Stimulated activated naive CD8-positive, alpha-beta T cell treated with anti-CD3 and anti-CD28 coated beads, Interleukin-15, Interleukin-2, amounts not matched to agents 100 ng/mL and 50 ng/mL, for 24 hours (primary cell): ENCODE measurements around the gene UBE2E1.
A peak's percentile ranks its signal among the peaks of the same experiment; 100 is the strongest.

Experiments used
- H3K27ac Mint-ChIP-seq: one replicate; pipeline ENCODE4 v1.8.0; 2021; ENCODE audit warnings: mild to moderate bottlenecking, mixed read lengths
- H3K27me3 Mint-ChIP-seq: one replicate; pipeline ENCODE4 v1.8.0; 2021; ENCODE audit warnings: mixed read lengths
- H3K36me3 Mint-ChIP-seq: one replicate; pipeline ENCODE4 v1.8.0; 2021; ENCODE audit warnings: low read depth, mixed read lengths
- H3K4me1 Mint-ChIP-seq: one replicate; pipeline ENCODE4 v1.8.0; 2021; ENCODE audit warnings: low read depth, mixed read lengths
- H3K4me3 Mint-ChIP-seq: one replicate; pipeline ENCODE4 v1.8.0; 2021; ENCODE audit warnings: mild to moderate bottlenecking, mixed read lengths
- H3K9me3 Mint-ChIP-seq: one replicate; pipeline ENCODE4 v1.8.0; 2021; ENCODE audit warnings: mixed read lengths

Gene UBE2E1

GRCh38 chr3:23806534-23807423 is 1.0 kb downstream of the UBE2E1 start:
- Mint-ChIP-seq H3K27ac (peak overlapping the region; percentile 95), H3K4me3 (peak overlapping the region; percentile 88), H3K9me3 (no peaks in the 10 kb centered on the region), H3K27me3 (peaks cover 16% of the 10 kb centered on the region), H3K36me3 (peaks cover 27% of the 10 kb centered on the region), H3K4me1 (peaks cover 55% of the 10 kb centered on the region)

- peak overlapping the region; percentile 88 for H3K4me3 Mint-ChIP-seq
- H3K27ac Mint-ChIP-seq = peak overlapping the region; percentile 95
- H3K4me1 Mint-ChIP-seq = peaks cover 62% of the 10 kb centered on the region
- H3K36me3 Mint-ChIP-seq = peaks cover 35% of the 10 kb centered on the region
- peaks cover 16% of the 10 kb centered on the region for H3K27me3 Mint-ChIP-seq
- H3K9me3 Mint-ChIP-seq = no peaks in the 10 kb centered on the region
Observed at GRCh38 chr3:23807424-23808015, 1.8 kb downstream of the UBE2E1 start.

- H3K27ac Mint-ChIP-seq = no peak overlapping the region
- no peaks in the 10 kb centered on the region for H3K9me3 Mint-ChIP-seq
- H3K36me3 Mint-ChIP-seq = peaks cover 40% of the 10 kb centered on the region
- H3K27me3 Mint-ChIP-seq = peaks cover 11% of the 10 kb centered on the region
- peak overlapping the region; percentile 2 for H3K4me3 Mint-ChIP-seq
- peaks cover 68% of the 10 kb centered on the region for H3K4me1 Mint-ChIP-seq
Observed at GRCh38 chr3:23808525-23808924, 2.8 kb downstream of the UBE2E1 start.

GRCh38 chr3:23809294-23809693 is 3.5 kb downstream of the UBE2E1 start:
- Mint-ChIP-seq H3K27ac (peak overlapping the region; percentile 98), H3K36me3 (peaks cover 40% of the 10 kb centered on the region), H3K27me3 (peaks cover 9% of the 10 kb centered on the region), H3K4me1 (peaks cover 69% of the 10 kb centered on the region), H3K4me3 (peak overlapping the region; percentile 92), H3K9me3 (no peaks in the 10 kb centered on the region)

- Mint-ChIP-seq H3K4me1 (peaks cover 68% of the 10 kb centered on the region), H3K9me3 (no peaks in the 10 kb centered on the region), H3K4me3 (peak overlapping the region; percentile 92), H3K36me3 (peaks cover 41% of the 10 kb centered on the region), H3K27me3 (peaks cover 5% of the 10 kb centered on the region), H3K27ac (peak overlapping the region; percentile 98)
Observed at GRCh38 chr3:23809840-23810342, 4.1 kb downstream of the UBE2E1 start.

- Mint-ChIP-seq H3K27ac (peak overlapping the region; percentile 98), H3K27me3 (peaks cover under 1% of the 10 kb centered on the region)
Observed at GRCh38 chr3:23810343-23811184, 4.8 kb downstream of the UBE2E1 start.

GRCh38 chr3:23811185-23811527 is 5.4 kb downstream of the UBE2E1 start:
- Mint-ChIP-seq H3K27me3 (no peaks in the 10 kb centered on the region), H3K4me1 (peaks cover 73% of the 10 kb centered on the region), H3K9me3 (no peaks in the 10 kb centered on the region), H3K27ac (peak overlapping the region; percentile 95), H3K4me3 (peak overlapping the region; percentile 90), H3K36me3 (peaks cover 47% of the 10 kb centered on the region)

More at GRCh38 chr3:23810343-23811184, 4.8 kb downstream of the UBE2E1 start:
- Mint-ChIP-seq H3K4me3 (peak overlapping the region; percentile 92), H3K4me1 (peaks cover 67% of the 10 kb centered on the region), H3K9me3 (no peaks in the 10 kb centered on the region), H3K36me3 (peaks cover 47% of the 10 kb centered on the region)

- Mint-ChIP-seq H3K4me1 (peaks cover 74% of the 10 kb centered on the region), H3K4me3 (peak overlapping the region; percentile 90), H3K36me3 (peaks cover 47% of the 10 kb centered on the region), H3K9me3 (no peaks in the 10 kb centered on the region), H3K27ac (peak overlapping the region; percentile 95), H3K27me3 (no peaks in the 10 kb centered on the region)
Observed at GRCh38 chr3:23811919-23812318, 6.2 kb downstream of the UBE2E1 start.

GRCh38 chr3:23815879-23816278 is 10.1 kb downstream of the UBE2E1 start:
- Mint-ChIP-seq H3K4me1 (peaks cover 65% of the 10 kb centered on the region), H3K27me3 (no peaks in the 10 kb centered on the region), H3K27ac (no peak overlapping the region), H3K36me3 (peaks cover 40% of the 10 kb centered on the region), H3K4me3 (no peak overlapping the region), H3K9me3 (no peaks in the 10 kb centered on the region)

- peaks cover 65% of the 10 kb centered on the region for H3K4me1 Mint-ChIP-seq
- H3K9me3 Mint-ChIP-seq = no peaks in the 10 kb centered on the region
Observed at GRCh38 chr3:23816721-23817120, 11.0 kb downstream of the UBE2E1 start.

GRCh38 chr3:23817508-23818223 is 11.9 kb downstream of the UBE2E1 start:
- Mint-ChIP-seq H3K27me3 (no peaks in the 10 kb centered on the region), H3K36me3 (peaks cover 31% of the 10 kb centered on the region), H3K9me3 (no peaks in the 10 kb centered on the region), H3K4me3 (no peak overlapping the region), H3K4me1 (peaks cover 60% of the 10 kb centered on the region), H3K27ac (no peak overlapping the region)

More at GRCh38 chr3:23816721-23817120, 11.0 kb downstream of the UBE2E1 start:
- Mint-ChIP-seq H3K27me3 (no peaks in the 10 kb centered on the region), H3K27ac (no peak overlapping the region), H3K36me3 (peaks cover 36% of the 10 kb centered on the region), H3K4me3 (no peak overlapping the region)

- Mint-ChIP-seq H3K36me3 (peaks cover 27% of the 10 kb centered on the region), H3K27me3 (no peaks in the 10 kb centered on the region), H3K4me1 (peaks cover 68% of the 10 kb centered on the region), H3K9me3 (no peaks in the 10 kb centered on the region), H3K4me3 (no peak overlapping the region), H3K27ac (no peak overlapping the region)
Observed at GRCh38 chr3:23819599-23820360, 14.0 kb downstream of the UBE2E1 start.

GRCh38 chr3:23820888-23821287 is 15.1 kb downstream of the UBE2E1 start:
- Mint-ChIP-seq H3K27ac (no peak overlapping the region), H3K27me3 (no peaks in the 10 kb centered on the region), H3K4me3 (no peak overlapping the region), H3K9me3 (no peaks in the 10 kb centered on the region), H3K4me1 (peaks cover 68% of the 10 kb centered on the region), H3K36me3 (peaks cover 27% of the 10 kb centered on the region)
